Measurements from ENCODE around the gene CLDN20.
"Not testable (repeated sequence)": the region's sequence is repeated elsewhere in the genome, so short reads cannot be mapped to it uniquely, and the experiment has no call there.

CLDN20 gene

GRCh38 chr6:155263373-155264063 is at the start of gene CLDN20:
TSS of gene CLDN20 (plus strand) at chr6:155264013. CDS start at chr6:155275720, 11,707 bp downstream.
- no peak for DNase-seq

- no peak for DNase-seq
Observed at GRCh38 chr6:155215906-155216305, 47.9 kb upstream of the CLDN20 start.

- DNase-seq = no peak
Observed at GRCh38 chr6:155216312-155217046, 47.3 kb upstream of the CLDN20 start.

GRCh38 chr6:155218711-155219110 is 45.1 kb upstream of the CLDN20 start:
- DNase-seq = not testable (repeated sequence)

- DNase-seq = no peak
Observed at GRCh38 chr6:155219299-155219698, 44.5 kb upstream of the CLDN20 start.

GRCh38 chr6:155219858-155220301 is 43.9 kb upstream of the CLDN20 start:
- no peak for DNase-seq

GRCh38 chr6:155221086-155221485 is 42.7 kb upstream of the CLDN20 start:
- DNase-seq = no peak

GRCh38 chr6:155222506-155222905 is 41.3 kb upstream of the CLDN20 start:
- no peak for DNase-seq

- no peak for DNase-seq
Observed at GRCh38 chr6:155223646-155224451, 40.0 kb upstream of the CLDN20 start.

GRCh38 chr6:155224618-155225017 is 39.2 kb upstream of the CLDN20 start:
- DNase-seq = no peak

- no peak for DNase-seq
Observed at GRCh38 chr6:155227046-155227445, 36.8 kb upstream of the CLDN20 start.

- no peak for DNase-seq
Observed at GRCh38 chr6:155228546-155229166, 35.2 kb upstream of the CLDN20 start.

- not testable (repeated sequence) for DNase-seq
Observed at GRCh38 chr6:155230975-155231374, 32.8 kb upstream of the CLDN20 start.

GRCh38 chr6:155232848-155233247 is 31.0 kb upstream of the CLDN20 start:
- no peak for DNase-seq

GRCh38 chr6:155234167-155234566 is 29.6 kb upstream of the CLDN20 start:
- no peak for DNase-seq

GRCh38 chr6:155234687-155235086 is 29.1 kb upstream of the CLDN20 start:
- DNase-seq = no peak

GRCh38 chr6:155235087-155235486 is 28.7 kb upstream of the CLDN20 start:
- no peak for DNase-seq

GRCh38 chr6:155237613-155238012 is 26.2 kb upstream of the CLDN20 start:
- DNase-seq = no peak

GRCh38 chr6:155240905-155241600 is 22.8 kb upstream of the CLDN20 start:
- no peak for DNase-seq

- DNase-seq = no peak
Observed at GRCh38 chr6:155241966-155242365, 21.8 kb upstream of the CLDN20 start.

- DNase-seq = no peak
Observed at GRCh38 chr6:155244434-155244833, 19.4 kb upstream of the CLDN20 start.

GRCh38 chr6:155245193-155245592 is 18.6 kb upstream of the CLDN20 start:
- no peak for DNase-seq
